ENCODE results near the gene ELAVL1. TPM values are rescaled to one million over a fixed set of nuclear protein-coding genes. Genes with fewer than 3 reads are reported as not detected.

ELAVL1 gene
- total RNA-seq, 1 donor from 2014 or later, result 67.9 TPM

DNA sequence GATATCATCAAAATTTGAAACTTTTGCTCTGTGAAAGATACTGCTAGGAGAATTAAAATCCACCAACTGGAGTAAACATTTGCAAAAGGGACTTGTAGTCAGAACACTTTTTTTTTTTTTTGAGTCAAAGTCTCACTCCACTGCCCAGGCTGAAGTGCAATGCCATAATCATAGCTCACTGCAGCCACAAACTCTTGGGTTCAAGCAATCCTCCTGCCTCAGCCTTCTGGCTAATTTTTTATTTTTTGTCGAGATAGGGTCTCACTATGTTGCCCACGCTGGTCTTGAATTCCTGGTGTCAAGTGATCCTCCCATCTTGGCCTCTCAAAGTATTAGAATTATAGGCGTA, 9.7 kb downstream of the ELAVL1 start:
- no peak overlapping the region for H3K4me3 Mint-ChIP-seq (ENCODE audit: unreplicated experiment)
- no peaks in the 10 kb centered on the region for H3K9me3 Mint-ChIP-seq (ENCODE audit: low read depth)
- peaks cover 9% of the 10 kb centered on the region for H3K36me3 Mint-ChIP-seq (ENCODE audit: low read depth)
- H3K27ac Mint-ChIP-seq (ENCODE audit: unreplicated experiment), result no peak overlapping the region
- H3K27me3 Mint-ChIP-seq (ENCODE audit: low read depth), result no peaks in the 10 kb centered on the region
- H3K4me1 Mint-ChIP-seq (ENCODE audit: low read depth), result peaks cover 24% of the 10 kb centered on the region
- TF ChIP-seq, protein P1, sequence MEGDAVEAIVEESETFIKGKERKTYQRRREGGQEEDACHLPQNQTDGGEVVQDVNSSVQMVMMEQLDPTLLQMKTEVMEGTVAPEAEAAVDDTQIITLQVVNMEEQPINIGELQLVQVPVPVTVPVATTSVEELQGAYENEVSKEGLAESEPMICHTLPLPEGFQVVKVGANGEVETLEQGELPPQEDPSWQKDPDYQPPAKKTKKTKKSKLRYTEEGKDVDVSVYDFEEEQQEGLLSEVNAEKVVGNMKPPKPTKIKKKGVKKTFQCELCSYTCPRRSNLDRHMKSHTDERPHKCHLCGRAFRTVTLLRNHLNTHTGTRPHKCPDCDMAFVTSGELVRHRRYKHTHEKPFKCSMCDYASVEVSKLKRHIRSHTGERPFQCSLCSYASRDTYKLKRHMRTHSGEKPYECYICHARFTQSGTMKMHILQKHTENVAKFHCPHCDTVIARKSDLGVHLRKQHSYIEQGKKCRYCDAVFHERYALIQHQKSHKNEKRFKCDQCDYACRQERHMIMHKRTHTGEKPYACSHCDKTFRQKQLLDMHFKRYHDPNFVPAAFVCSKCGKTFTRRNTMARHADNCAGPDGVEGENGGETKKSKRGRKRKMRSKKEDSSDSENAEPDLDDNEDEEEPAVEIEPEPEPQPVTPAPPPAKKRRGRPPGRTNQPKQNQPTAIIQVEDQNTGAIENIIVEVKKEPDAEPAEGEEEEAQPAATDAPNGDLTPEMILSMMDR (IDR thresholded peaks at IDR 0.05), result no peak
- no peak for DNase-seq (ENCODE audit: low spot score)

DNA sequence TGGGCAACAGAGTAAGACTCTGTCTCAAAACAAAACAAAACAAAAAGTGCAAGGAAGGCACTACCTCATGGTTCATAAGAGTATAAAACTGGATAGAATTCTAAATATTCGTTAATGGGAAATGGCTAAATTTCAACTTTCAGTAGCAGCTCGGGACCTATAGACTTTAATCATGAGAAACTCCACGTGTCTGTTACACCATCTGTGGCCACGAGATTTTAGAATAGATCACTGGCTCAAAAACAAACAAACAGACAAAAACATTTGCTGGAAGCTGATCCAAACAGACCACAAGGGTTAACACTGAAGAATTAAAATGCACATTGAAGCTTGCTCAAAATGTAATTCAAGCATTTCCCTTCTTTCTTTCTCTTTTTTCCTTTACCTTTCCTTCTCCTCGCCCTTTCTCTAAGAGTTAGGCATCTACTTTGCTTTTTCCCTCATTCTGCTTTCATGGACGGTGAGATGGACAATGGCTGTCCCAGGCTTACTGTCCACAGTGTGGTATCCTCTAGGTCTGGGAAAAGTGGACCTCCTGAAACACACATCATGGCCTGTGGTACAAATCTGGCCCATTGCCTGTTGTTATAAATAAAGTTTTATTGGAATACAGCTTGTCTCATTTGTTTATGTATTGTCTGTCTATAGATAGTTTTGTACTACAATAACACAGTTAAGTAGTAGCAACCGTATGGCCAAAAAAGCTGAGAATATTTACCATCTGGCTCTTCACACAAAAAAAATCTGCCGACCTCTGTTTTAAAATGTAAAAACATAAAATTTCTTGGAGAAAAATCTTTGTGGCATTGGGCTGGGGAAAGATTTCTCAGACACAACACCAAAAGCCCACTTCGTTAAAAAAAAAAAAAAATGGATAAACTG, 10.3 kb downstream of the ELAVL1 start:
- Mint-ChIP-seq H3K9me3 (ENCODE audit: low read depth) (no peaks in the 10 kb centered on the region), H3K27me3 (ENCODE audit: low read depth) (no peaks in the 10 kb centered on the region), H3K4me3 (ENCODE audit: unreplicated experiment) (no peak overlapping the region), H3K27ac (ENCODE audit: unreplicated experiment) (no peak overlapping the region), H3K4me1 (ENCODE audit: low read depth) (peaks cover 24% of the 10 kb centered on the region), H3K36me3 (ENCODE audit: low read depth) (peaks cover 9% of the 10 kb centered on the region)
- DNase-seq (ENCODE audit: low spot score), result no peak
- TF ChIP-seq, protein P1 (IDR thresholded peaks at IDR 0.05), result no peak

DNA sequence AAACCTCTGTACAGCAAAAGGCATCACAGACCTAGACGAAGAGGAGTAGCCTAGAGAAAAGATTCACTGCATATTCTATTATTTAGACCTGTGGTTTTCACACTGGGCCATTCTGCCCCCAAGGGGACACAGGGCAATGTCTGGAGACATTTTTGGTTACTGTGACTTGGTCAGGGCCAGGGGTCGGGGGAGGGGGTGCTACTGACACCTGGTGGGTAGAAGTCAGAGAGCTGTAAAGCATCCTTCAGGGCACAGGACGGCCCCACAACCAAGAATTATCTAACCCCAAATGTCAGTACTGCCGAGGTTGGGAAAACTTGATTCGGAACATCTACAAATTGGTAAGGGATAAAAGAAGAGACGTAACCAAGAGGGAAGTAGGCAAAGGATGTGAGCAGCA, 11.3 kb downstream of the ELAVL1 start:
- no peak overlapping the region for H3K4me3 Mint-ChIP-seq (ENCODE audit: unreplicated experiment)
- no peaks in the 10 kb centered on the region for H3K27me3 Mint-ChIP-seq (ENCODE audit: low read depth)
- no peaks in the 10 kb centered on the region for H3K9me3 Mint-ChIP-seq (ENCODE audit: low read depth)

DNA sequence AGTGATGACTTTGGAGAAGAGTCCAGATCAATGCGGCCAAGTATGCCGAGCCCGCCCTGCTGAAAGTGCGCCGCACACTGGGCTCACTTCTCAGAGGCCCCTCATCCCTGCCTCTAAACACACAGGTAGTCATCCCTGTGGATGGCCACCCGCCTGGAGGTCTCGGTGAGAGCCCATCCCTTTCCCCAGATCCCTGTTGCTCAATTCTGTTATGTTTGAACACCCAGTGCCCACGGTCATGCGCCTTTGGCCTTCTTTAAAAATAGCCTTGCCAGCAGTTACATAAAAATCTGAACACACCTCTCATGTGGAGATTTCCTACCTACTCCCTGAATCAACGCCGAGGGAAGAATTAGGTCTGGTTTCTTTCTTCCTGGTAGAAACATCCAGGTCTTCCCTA, 11.9 kb downstream of the ELAVL1 start:
- TF ChIP-seq, protein P1 (IDR thresholded peaks at IDR 0.05), result no peak
- no peak overlapping the region for H3K27ac Mint-ChIP-seq (ENCODE audit: unreplicated experiment)
- H3K4me3 Mint-ChIP-seq (ENCODE audit: unreplicated experiment), result no peak overlapping the region
- no peaks in the 10 kb centered on the region for H3K27me3 Mint-ChIP-seq (ENCODE audit: low read depth)
- no peaks in the 10 kb centered on the region for H3K9me3 Mint-ChIP-seq (ENCODE audit: low read depth)
- H3K36me3 Mint-ChIP-seq (ENCODE audit: low read depth), result peaks cover 13% of the 10 kb centered on the region
- no peak for DNase-seq (ENCODE audit: low spot score)
- peaks cover 37% of the 10 kb centered on the region for H3K4me1 Mint-ChIP-seq (ENCODE audit: low read depth)

More for the DNA sequence above, 11.3 kb downstream of the ELAVL1 start:
- Mint-ChIP-seq H3K4me1 (ENCODE audit: low read depth) (peaks cover 31% of the 10 kb centered on the region), H3K27ac (ENCODE audit: unreplicated experiment) (peak overlapping the region; percentile 6), H3K36me3 (ENCODE audit: low read depth) (peaks cover 10% of the 10 kb centered on the region)
- TF ChIP-seq, protein P1 (IDR thresholded peaks at IDR 0.05), result no peak
- no peak for DNase-seq (ENCODE audit: low spot score)

DNA sequence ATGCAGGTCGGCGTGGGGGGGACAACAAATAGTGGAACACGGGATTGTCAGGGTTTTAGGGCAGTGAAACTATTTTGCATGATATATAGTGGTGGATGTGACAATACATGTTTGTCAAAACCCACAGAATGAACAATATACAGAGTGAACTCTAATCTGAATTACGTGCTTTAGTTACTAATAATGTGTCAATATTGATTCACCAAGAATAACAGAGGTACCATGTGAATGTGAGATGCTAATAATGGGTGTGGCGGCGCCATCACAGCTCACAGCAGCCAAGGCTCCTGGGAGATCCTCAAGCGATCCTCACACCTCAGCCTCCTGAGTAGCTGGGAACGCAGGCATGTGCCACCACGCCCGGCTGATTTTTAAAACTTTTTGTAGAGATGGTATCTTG, 12.9 kb downstream of the ELAVL1 start:
- no peaks in the 10 kb centered on the region for H3K9me3 Mint-ChIP-seq (ENCODE audit: low read depth)
- TF ChIP-seq, protein P1 (IDR thresholded peaks at IDR 0.05), result no peak
- H3K4me1 Mint-ChIP-seq (ENCODE audit: low read depth), result peaks cover 42% of the 10 kb centered on the region
- no peaks in the 10 kb centered on the region for H3K27me3 Mint-ChIP-seq (ENCODE audit: low read depth)
- H3K36me3 Mint-ChIP-seq (ENCODE audit: low read depth), result peaks cover 18% of the 10 kb centered on the region
- no peak overlapping the region for H3K4me3 Mint-ChIP-seq (ENCODE audit: unreplicated experiment)
- DNase-seq (ENCODE audit: low spot score), result no peak
- no peak overlapping the region for H3K27ac Mint-ChIP-seq (ENCODE audit: unreplicated experiment)

Data from chondrocyte (in vitro differentiated cells).